Effector memory CD4-positive, alpha-beta T cell (primary cell): ENCODE measurements around the gene RBBP9.

Experiments
- DNase-seq, 3 donors: peaks; one replicate each; pipeline ENCODE4 v3.0.0-alpha.2; 2020
- H3K27ac ChIP-seq: 2 replicates; pipeline ENCODE4 v1.7.0; 2013; ENCODE audit warnings: mild to moderate bottlenecking, low read length, moderate library complexity; ENCODE audit not compliant: insufficient read depth, poor library complexity, severe bottlenecking
- H3K27me3 ChIP-seq: replicated peaks from 2 replicates; pipeline ENCODE4 v1.7.0; 2013; ENCODE audit warnings: mild to moderate bottlenecking, low read length; ENCODE audit not compliant: insufficient read depth, control insufficient read depth, poor library complexity, severe bottlenecking
- H3K36me3 ChIP-seq: 2 replicates; pipeline ENCODE4 v1.7.0; 2013; ENCODE audit warnings: mild to moderate bottlenecking, low read length, moderate library complexity; ENCODE audit not compliant: control insufficient read depth, insufficient read depth
- H3K4me1 ChIP-seq: 2 replicates; pipeline ENCODE4 v1.7.0; 2013; ENCODE audit warnings: low read length, mild to moderate bottlenecking; ENCODE audit not compliant: control insufficient read depth, insufficient read depth, poor library complexity, severe bottlenecking
- H3K4me3 ChIP-seq: 2 replicates; pipeline ENCODE4 v1.7.0; 2013; ENCODE audit warnings: low read length, low read depth, mild to moderate bottlenecking; ENCODE audit not compliant: insufficient read depth, poor library complexity, severe bottlenecking
- H3K9me3 ChIP-seq: 2 replicates; pipeline ENCODE4 v1.7.0; 2013; ENCODE audit warnings: mild to moderate bottlenecking, low read length, moderate library complexity; ENCODE audit not compliant: control insufficient read depth

The RBBP9 gene

DNA sequence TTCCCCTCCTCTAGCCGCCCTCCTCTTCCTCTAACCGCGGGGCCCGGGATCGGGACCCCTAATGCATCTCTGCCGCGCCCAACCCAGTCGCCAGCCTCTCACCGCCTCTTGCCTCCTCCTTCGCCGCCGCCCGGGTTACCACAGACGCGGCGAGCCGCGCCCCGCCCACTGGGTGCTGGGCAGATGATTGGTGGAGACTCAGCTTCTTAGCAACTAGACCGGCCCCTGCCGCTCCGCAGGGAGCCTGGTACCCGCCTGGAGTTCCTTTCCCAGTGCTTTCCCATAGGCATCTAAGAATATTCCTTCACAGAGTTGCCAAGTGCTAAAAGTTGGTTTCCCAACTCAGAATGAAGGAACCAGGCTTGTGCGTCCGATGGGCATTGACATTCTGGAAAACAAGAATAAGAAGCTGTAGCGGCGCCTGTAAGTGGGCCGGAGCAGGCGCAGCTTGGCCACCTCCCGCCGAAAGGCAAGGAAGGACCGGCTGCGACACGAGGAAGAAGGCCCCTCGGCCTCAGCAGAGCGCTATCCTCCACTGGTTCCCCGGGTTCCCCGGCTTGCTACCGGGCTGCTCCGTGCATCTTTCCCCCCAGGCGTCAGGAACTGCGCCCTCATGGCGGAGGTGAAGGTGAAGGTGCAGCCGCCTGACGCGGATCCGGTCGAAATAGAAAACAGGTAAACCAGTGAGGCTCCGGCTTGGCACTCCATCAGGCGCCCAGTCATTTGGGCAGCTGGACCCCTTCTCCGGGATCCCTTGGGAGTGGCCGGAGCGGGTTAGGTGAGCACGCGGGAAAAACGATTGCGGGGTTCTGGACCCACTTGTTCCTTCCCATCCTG is 29.9 kb downstream of the RBBP9 start, which contains the start of the genes DZANK1 and POLR3F:
Gene DZANK1, minus strand, starts transcription at position 137 of the 837 bp plus-strand sequence. CDS start 1,672 bp downstream, outside the sequence.
Gene POLR3F, plus strand, starts transcription at position 497 of the 837 bp plus-strand sequence. Its CDS starts 117 bp downstream, at position 614.
- H3K9me3 ChIP-seq: no peaks in the 10 kb centered on the region
- peak; percentile 78 to 87 (median 87) for DNase-seq
- no peaks in the 10 kb centered on the region for H3K27me3 ChIP-seq
- peaks cover 5% of the 10 kb centered on the region for H3K36me3 ChIP-seq
- peak within 1 kb of the TSS; percentile 86 for H3K27ac ChIP-seq
- H3K4me1 ChIP-seq: peaks cover 8% of the 10 kb centered on the region
- peak within 1 kb of the TSS; percentile 72 for H3K4me3 ChIP-seq

DNA sequence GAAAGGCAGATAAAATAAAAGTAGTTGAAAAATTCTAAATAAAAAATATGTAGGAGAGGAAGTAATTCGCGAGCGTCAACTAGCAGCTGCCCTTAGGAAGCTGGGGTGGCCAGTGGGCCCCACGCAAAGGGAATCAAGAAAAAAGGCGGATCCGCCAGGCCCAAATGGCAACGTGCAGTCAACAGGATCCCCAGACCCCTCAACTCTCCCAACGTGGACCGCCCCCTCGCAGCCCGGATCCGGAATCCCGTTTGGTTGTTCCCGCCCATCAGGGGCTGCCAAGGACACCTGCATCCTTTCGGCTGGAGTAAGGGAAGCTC is 30.5 kb downstream of the RBBP9 start:
- peak overlapping the region; percentile 72 for H3K4me3 ChIP-seq
- H3K4me1 ChIP-seq: peaks cover 8% of the 10 kb centered on the region
- peaks cover 5% of the 10 kb centered on the region for H3K36me3 ChIP-seq
- no peaks in the 10 kb centered on the region for H3K9me3 ChIP-seq
- H3K27me3 ChIP-seq: no peaks in the 10 kb centered on the region
- DNase-seq: no peak
- peak overlapping the region; percentile 86 for H3K27ac ChIP-seq

DNA sequence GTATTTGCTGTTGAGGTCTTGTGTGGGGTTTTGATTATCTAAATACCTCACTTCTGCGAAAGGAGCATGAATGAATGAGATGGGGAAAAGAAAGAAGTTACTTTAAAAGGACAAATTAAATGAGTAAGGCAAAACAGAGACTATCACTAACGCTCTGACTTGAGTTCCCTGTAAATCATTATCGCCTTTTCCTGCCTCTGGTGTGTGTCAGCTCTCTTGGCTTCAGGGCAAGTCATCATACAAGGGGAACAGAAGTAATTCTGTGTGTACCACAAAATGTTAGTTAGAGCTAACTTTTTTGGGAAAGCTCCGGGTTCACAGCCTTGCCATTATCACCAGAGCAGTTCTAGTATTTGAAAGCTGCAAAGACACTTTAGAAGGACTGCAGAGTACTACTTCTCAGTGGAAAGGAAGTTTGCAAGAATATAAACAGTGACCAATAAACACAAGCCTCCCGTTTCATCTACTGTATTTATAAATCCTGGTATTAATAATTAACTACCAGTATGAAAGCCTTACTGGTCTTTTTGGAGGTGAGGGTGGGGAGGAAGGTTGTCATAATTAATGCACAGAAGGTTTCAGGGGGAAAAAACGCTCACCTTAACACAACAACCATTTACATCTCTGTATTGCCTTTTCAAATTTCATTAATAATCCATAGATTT is 31.4 kb downstream of the RBBP9 start:
- no peak for DNase-seq
- H3K27ac ChIP-seq: peak overlapping the region; percentile 20

DNA sequence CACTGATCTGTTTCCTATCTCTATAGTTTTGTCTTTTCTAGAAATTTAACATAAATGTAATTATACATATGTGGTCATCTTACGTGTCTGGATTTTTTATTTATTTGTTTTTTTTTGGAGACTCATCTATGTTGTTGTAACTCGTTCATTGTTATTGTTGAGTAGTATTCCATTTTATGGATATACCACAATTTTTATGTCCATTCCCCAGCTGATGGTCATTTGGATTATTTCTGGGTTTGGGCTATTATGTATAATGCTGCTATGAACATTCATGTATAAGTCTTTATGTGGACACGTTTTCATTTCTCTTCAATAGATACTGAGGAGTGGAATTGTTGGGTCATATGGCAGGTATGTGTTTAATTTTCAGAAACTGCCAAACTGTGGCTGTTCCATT is 40.4 kb downstream of the RBBP9 start:
- no peak for DNase-seq
- no peaks in the 10 kb centered on the region for H3K9me3 ChIP-seq
- H3K27ac ChIP-seq: no peak overlapping the region
- no peaks in the 10 kb centered on the region for H3K27me3 ChIP-seq
- H3K4me3 ChIP-seq: no peak overlapping the region
- H3K4me1 ChIP-seq: no peaks in the 10 kb centered on the region
- no peaks in the 10 kb centered on the region for H3K36me3 ChIP-seq

More for the DNA sequence above, 31.4 kb downstream of the RBBP9 start:
- Histone ChIP-seq H3K27me3 (no peaks in the 10 kb centered on the region), H3K36me3 (no peaks in the 10 kb centered on the region), H3K9me3 (no peaks in the 10 kb centered on the region), H3K4me3 (no peak overlapping the region), H3K4me1 (peaks cover 8% of the 10 kb centered on the region)

DNA sequence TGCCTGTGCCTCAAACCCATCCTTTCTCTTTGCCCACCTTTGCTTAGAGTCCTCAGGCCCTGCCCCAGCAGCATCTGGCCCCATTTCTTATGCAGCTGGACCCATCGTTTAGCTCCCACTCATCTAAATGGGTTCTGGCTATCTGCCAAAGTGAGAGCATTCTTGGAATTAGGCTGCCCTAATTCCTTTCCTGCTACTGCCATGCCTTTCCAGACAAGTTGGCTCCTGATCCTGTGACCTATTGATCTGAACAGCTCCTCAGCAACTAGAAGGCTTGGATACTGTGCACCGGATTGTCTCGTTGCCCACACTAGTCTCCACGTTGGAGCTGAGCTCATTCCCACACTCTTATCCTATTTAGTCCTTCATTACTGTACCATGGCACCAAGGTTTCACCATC is 53.1 kb downstream of the RBBP9 start:
- Histone ChIP-seq H3K27me3 (no peaks in the 10 kb centered on the region), H3K27ac (no peak overlapping the region)
- DNase-seq: no peak

DNA sequence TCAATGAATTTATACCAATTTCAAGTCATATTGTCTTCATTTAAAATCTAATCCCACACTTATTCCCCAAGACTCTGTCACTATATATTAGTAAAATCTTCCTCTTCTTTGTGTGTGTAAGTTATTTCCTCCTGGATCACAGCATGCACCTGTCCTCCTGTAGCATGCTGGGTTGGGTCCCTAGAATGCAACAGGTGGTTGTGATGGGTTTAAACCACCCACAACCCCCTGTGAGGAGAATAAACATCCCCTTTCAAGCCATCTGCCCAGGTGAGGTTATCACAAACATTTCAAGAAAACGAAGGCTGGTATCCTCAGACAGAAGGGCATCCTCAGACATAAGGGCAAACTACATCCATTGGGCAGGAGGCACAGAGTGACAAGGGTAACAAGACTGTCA is 56.6 kb downstream of the RBBP9 start:
- Histone ChIP-seq H3K4me1 (no peaks in the 10 kb centered on the region), H3K4me3 (no peak overlapping the region), H3K27ac (no peak overlapping the region), H3K9me3 (no peaks in the 10 kb centered on the region), H3K27me3 (no peaks in the 10 kb centered on the region), H3K36me3 (no peaks in the 10 kb centered on the region)
- DNase-seq: no peak

More for the DNA sequence above, 53.1 kb downstream of the RBBP9 start:
- no peak overlapping the region for H3K4me3 ChIP-seq
- H3K36me3 ChIP-seq: no peaks in the 10 kb centered on the region
- H3K4me1 ChIP-seq: no peaks in the 10 kb centered on the region
- H3K9me3 ChIP-seq: no peaks in the 10 kb centered on the region

DNA sequence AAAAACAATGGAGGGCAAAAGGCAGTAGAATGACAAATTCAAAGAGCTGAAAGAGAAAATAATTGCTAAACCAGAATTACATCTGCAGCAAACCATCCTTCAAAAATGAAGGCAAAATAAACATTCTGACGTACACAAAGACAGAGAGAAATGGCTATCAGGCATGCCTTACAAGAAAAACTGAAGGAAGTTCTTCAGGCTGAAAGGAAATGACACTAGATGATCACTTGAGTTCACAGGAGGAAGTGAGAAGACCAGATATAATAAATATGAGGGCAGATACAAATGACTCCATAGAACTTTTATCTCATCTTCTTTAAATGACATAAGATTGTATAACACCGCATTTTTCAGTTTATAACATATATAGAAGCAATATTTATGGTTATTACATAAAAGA is 60.2 kb downstream of the RBBP9 start:
- no peak overlapping the region for H3K4me3 ChIP-seq
- no peaks in the 10 kb centered on the region for H3K4me1 ChIP-seq
- no peak for DNase-seq
- no peaks in the 10 kb centered on the region for H3K9me3 ChIP-seq
- no peak overlapping the region for H3K27ac ChIP-seq
- no peaks in the 10 kb centered on the region for H3K36me3 ChIP-seq
- no peaks in the 10 kb centered on the region for H3K27me3 ChIP-seq
